Left ventricle myocardium superior (tissue), 1 donor: ENCODE measurements around the gene XAGE2. TPM values are rescaled to one million over a fixed set of nuclear protein-coding genes. Genes with fewer than 3 reads are reported as not detected.
"Not testable (repeated sequence)": the region's sequence is repeated elsewhere in the genome, so short reads cannot be mapped to it uniquely, and the experiment has no call there.

Experiments used
- ATAC-seq: fragments of 200-7000 bp; cut with Tn5 transposase; one replicate; pipeline ENCODE4 v1.9.1; 2020; ENCODE audit warnings: mild to moderate bottlenecking, moderate library complexity
- DNase-seq: peaks from one replicate; pipeline ENCODE4 v3.0.0-alpha.2; 2020
- intact Hi-C: fragments of 100-400 bp; cut with micrococcal nuclease; formaldehyde crosslinking; loops from one replicate; pipeline ENCODE4 v1.11.0; 2022
- long read RNA-seq: library from polyadenylated mRNA; unstranded; transcript quantifications from one replicate; pipeline ENCODE4 v2.0.0, GENCODE V29; 2021
- total RNA-seq: library from RNA; stranded (reverse); fragmentation: NEBNext Ultra II Directional; extraction: Animal tissue kit (Norgen Biotek cat#: 25700); gene quantifications from one replicate; pipeline ENCODE4 v1.2.1, GENCODE V29; 2021
- donor health status: DM: no; HTN: yes; CAD: no; lungs with severe emphysema.

XAGE2 gene
- total RNA-seq: not detected
- long read RNA-seq: 0 reads

GRCh38 chrX:52368368-52369055 lies at the start of gene XAGE2:
Gene XAGE2 (plus strand): TSS chrX:52369021. CDS start chrX:52370015, 994 bp downstream.
- intact Hi-C loops: no loop called here
- DNase-seq (no peak), ATAC-seq (no peak)

- intact Hi-C loops: no loop called here
- ATAC-seq (no peak), DNase-seq (no peak)
Measured at GRCh38 chrX:52337410-52337809, 31.4 kb upstream of the XAGE2 start.

GRCh38 chrX:52341493-52341892 lies 27.3 kb upstream of the XAGE2 start:
- intact Hi-C loops: no loop called here
- ATAC-seq: no peak
- DNase-seq: no peak

GRCh38 chrX:52343131-52343530 lies 25.7 kb upstream of the XAGE2 start:
- DNase-seq, intact Hi-C loops, ATAC-seq: not testable (repeated sequence)

GRCh38 chrX:52345402-52345801 lies 23.4 kb upstream of the XAGE2 start:
- DNase-seq: peak; percentile 28

GRCh38 chrX:52346174-52347165 lies 22.4 kb upstream of the XAGE2 start:
- intact Hi-C loops: no loop called here
- DNase-seq (no peak), ATAC-seq (no peak)

More at GRCh38 chrX:52345402-52345801, 23.4 kb upstream of the XAGE2 start:
- ATAC-seq, intact Hi-C loops: not testable (repeated sequence)

GRCh38 chrX:52349681-52350080 lies 19.1 kb upstream of the XAGE2 start:
- DNase-seq (no peak), ATAC-seq (no peak)
- intact Hi-C loops: no loop called here

GRCh38 chrX:52352551-52352950 lies 16.3 kb upstream of the XAGE2 start:
- DNase-seq (no peak), ATAC-seq (no peak)
- intact Hi-C loops: no loop called here

GRCh38 chrX:52353838-52354237 lies 15.0 kb upstream of the XAGE2 start:
- DNase-seq (no peak), ATAC-seq (no peak)
- intact Hi-C loops: no loop called here

- ATAC-seq (no peak), DNase-seq (no peak)
- intact Hi-C loops: no loop called here
Measured at GRCh38 chrX:52355108-52355507, 13.7 kb upstream of the XAGE2 start.

- DNase-seq: no peak
- peak; percentile 30 for ATAC-seq
Measured at GRCh38 chrX:52359614-52360232, 9.1 kb upstream of the XAGE2 start.

GRCh38 chrX:52361941-52362340 lies 6.9 kb upstream of the XAGE2 start:
- DNase-seq (no peak), ATAC-seq (no peak)

More at GRCh38 chrX:52359614-52360232, 9.1 kb upstream of the XAGE2 start:
- intact Hi-C loops: no loop called here

GRCh38 chrX:52363247-52363883 lies 5.5 kb upstream of the XAGE2 start:
- ATAC-seq (no peak), DNase-seq (no peak)
- intact Hi-C loops: no loop called here

More at GRCh38 chrX:52361941-52362340, 6.9 kb upstream of the XAGE2 start:
- intact Hi-C loops: no loop called here

- DNase-seq (no peak), ATAC-seq (no peak)
- intact Hi-C loops: no loop called here
Measured at GRCh38 chrX:52378870-52379269, 10.0 kb downstream of the XAGE2 start.

- ATAC-seq (no peak), DNase-seq (no peak)
- intact Hi-C loops: no loop called here
Measured at GRCh38 chrX:52380993-52381392, 12.2 kb downstream of the XAGE2 start.

- DNase-seq (no peak), ATAC-seq (no peak)
- intact Hi-C loops: no loop called here
Measured at GRCh38 chrX:52410439-52411394, 41.9 kb downstream of the XAGE2 start.

GRCh38 chrX:52415304-52415703 lies 46.5 kb downstream of the XAGE2 start:
- intact Hi-C loops: no loop called here
- DNase-seq (no peak), ATAC-seq (no peak)

GRCh38 chrX:52416816-52417215 lies 48.0 kb downstream of the XAGE2 start:
- DNase-seq (no peak), ATAC-seq (no peak)
- intact Hi-C loops: no loop called here
